HG03045 (cell line): ENCODE measurements around the gene CADPS.

Source experiments
- ATAC-seq: cut with Tn5 transposase; IDR thresholded peaks from one replicate; pipeline ENCODE4 v1.9.1; 2021; ENCODE audit warnings: mild to moderate bottlenecking, moderate library complexity; ENCODE audit not compliant: unreplicated experiment

The CADPS gene

GRCh38 chr3:62874711-62875557, at the start of gene CADPS:
CADPS (minus strand) TSS chr3:62875416; CDS start chr3:62875029, 387 bp downstream.
- ATAC-seq, result no peak

- no peak for ATAC-seq
These were observed 47.9 kb upstream of the CADPS start for GRCh38 chr3:62923066-62923465.

- ATAC-seq, result no peak
These were observed 47.1 kb upstream of the CADPS start for GRCh38 chr3:62922326-62922725.

GRCh38 chr3:62920466-62920784, 45.2 kb upstream of the CADPS start:
- ATAC-seq, result no peak

GRCh38 chr3:62919784-62920465, 44.7 kb upstream of the CADPS start:
- no peak for ATAC-seq

GRCh38 chr3:62918777-62919176, 43.6 kb upstream of the CADPS start:
- no peak for ATAC-seq

- no peak for ATAC-seq
These were observed 42.9 kb upstream of the CADPS start for GRCh38 chr3:62918131-62918530.

GRCh38 chr3:62911526-62911925, 36.3 kb upstream of the CADPS start:
- ATAC-seq, result no peak

GRCh38 chr3:62905331-62905730, 30.1 kb upstream of the CADPS start:
- ATAC-seq, result no peak

- no peak for ATAC-seq
These were observed 23.6 kb upstream of the CADPS start for GRCh38 chr3:62898530-62899496.

- ATAC-seq, result no peak
These were observed 20.7 kb upstream of the CADPS start for GRCh38 chr3:62895901-62896300.

- no peak for ATAC-seq
These were observed 17.7 kb upstream of the CADPS start for GRCh38 chr3:62892951-62893350.

GRCh38 chr3:62892045-62892444, 16.8 kb upstream of the CADPS start:
- ATAC-seq, result no peak

GRCh38 chr3:62888778-62889177, 13.6 kb upstream of the CADPS start:
- no peak for ATAC-seq

GRCh38 chr3:62888180-62888579, 13.0 kb upstream of the CADPS start:
- ATAC-seq, result no peak

- ATAC-seq, result no peak
These were observed 9.9 kb upstream of the CADPS start for GRCh38 chr3:62885136-62885535.

GRCh38 chr3:62884096-62884870, 9.1 kb upstream of the CADPS start:
- no peak for ATAC-seq

- no peak for ATAC-seq
These were observed 7.5 kb upstream of the CADPS start for GRCh38 chr3:62882676-62883200.

- ATAC-seq, result no peak
These were observed 848 bp upstream of the CADPS start for GRCh38 chr3:62876064-62876463.

- ATAC-seq, result no peak
These were observed 364 bp upstream of the CADPS start for GRCh38 chr3:62875558-62876002.
